Gastroesophageal sphincter (tissue), 4 donors: ENCODE measurements around the gene AHSA1. TPM values are rescaled to one million over a fixed set of nuclear protein-coding genes. Genes with fewer than 3 reads are reported as not detected.
"Not testable (repeated sequence)": the region's sequence is repeated elsewhere in the genome, so short reads cannot be mapped to it uniquely, and the experiment has no call there.

Source experiments
- ATAC-seq: fragments of 150-250 bp; one replicate; pipeline ENCODE4 v1.9.1; 2016; ENCODE audit warnings: mild to moderate bottlenecking, moderate library complexity
- H3K27ac ChIP-seq, 4 donors: fragments of 200-600 bp; sonication (generic) in 3 of 4; 1 replicate in 3 of 4; 2 replicates in 1 of 4; pipeline ENCODE4 v1.5.1; 2016 to 2019
- H3K27me3 ChIP-seq: fragments of 200-600 bp; sonication (generic); one replicate; pipeline ENCODE4 v1.5.1; 2019
- H3K36me3 ChIP-seq, 2 donors: fragments of 200-600 bp; sonication (generic); one replicate each; pipeline ENCODE4 v1.5.1; 2019; ENCODE audit warnings: control low read depth in 1 of 2
- H3K4me1 ChIP-seq, 3 donors: fragments of 200-600 bp; sonication (generic); 1 replicate in 2 of 3; 2 replicates in 1 of 3; pipeline ENCODE4 v1.5.1; 2016 to 2019; ENCODE audit warnings: control low read depth in 2 of 3
- H3K4me3 ChIP-seq, 2 donors: fragments of 200-600 bp; sonication (generic); one replicate each; pipeline ENCODE4 v1.5.1; 2019; ENCODE audit warnings: mild to moderate bottlenecking in 1 of 2, moderate library complexity in 1 of 2
- H3K9me3 ChIP-seq, 3 donors: fragments of 200-600 bp; sonication (generic); one replicate each; pipeline ENCODE4 v1.5.1; 2017 to 2019; ENCODE audit warnings: control low read depth in 2 of 3
- CTCF ChIP-seq, 4 experiments: fragments of 200-600 bp in 2 of 4; fragments of 450-650 bp in 2 of 4; sonication (generic) in 1 of 4; IDR thresholded peaks; one replicate each; pipeline ENCODE4 v1.5.1; 2017 to 2019; ENCODE audit warnings: antibody characterized with exemption in 4 of 4, mild to moderate bottlenecking in 2 of 4, moderate library complexity in 2 of 4
- EP300 ChIP-seq: sonication (generic); formaldehyde crosslinking; IDR thresholded peaks from one replicate; pipeline ENCODE4 v1.6.1; 2017; ENCODE audit warnings: antibody characterized with exemption, mild to moderate bottlenecking
- POLR2A ChIP-seq, 2 donors: fragments of 450-650 bp; IDR thresholded peaks; one replicate each; pipeline ENCODE4 v1.6.1; 2017; ENCODE audit warnings: antibody characterized with exemption in 2 of 2, mild to moderate bottlenecking in 2 of 2, moderate library complexity in 1 of 2
- POLR2AphosphoS5 ChIP-seq: sonication (generic); formaldehyde crosslinking; IDR thresholded peaks from one replicate; pipeline ENCODE4 v1.6.1; 2017; ENCODE audit warnings: antibody characterized with exemption
- WGBS, 2 donors: methylation state at CpG; one replicate each; pipeline ENCODE4 v1.1.5; 2018; ENCODE audit warnings: low coverage in 1 of 2; 5-methylcytosine and 5-hydroxymethylcytosine counted together
- total RNA-seq, 4 donors: library from RNA; depleted of rRNA; stranded (reverse); fragments of >200 nt; gene quantifications; one replicate each; pipeline ENCODE4 v1.1.0, GENCODE V29; 2016

Gene AHSA1
- 100 to 1,000 TPM; 115 to 166 (median 129) TPM for total RNA-seq

- Histone ChIP-seq H3K4me3 (peak within 1 kb of the TSS; percentile 53 to 74), H3K36me3 (peaks cover 4 to 42% of the 10 kb centered on the region in 2 donors), H3K27ac (peak within 1 kb of the TSS; percentile 34 to 95 (median 92)), H3K27me3 (no peaks in the 10 kb centered on the region), H3K9me3 (no peaks in the 10 kb centered on the region), H3K4me1 (peaks cover 0 to 57% (median 8%) of the 10 kb centered on the region in 3 donors)
- peak in 1 of 4 experiments; percentile 5 for TF ChIP-seq CTCF (IDR thresholded peaks at IDR 0.05)
- peak; percentile 73 for TF ChIP-seq POLR2AphosphoS5
- TF ChIP-seq POLR2A (IDR thresholded peaks at IDR 0.05), result peak; percentile 60 to 61
- no peak for TF ChIP-seq EP300
- WGBS, 2 donors, result 0% methylated on average over 19 to 24 of the region's 50 CpGs
- ATAC-seq, result peak; percentile 99
These were observed at the start of gene AHSA1, which contains the start of gene VIPAS39 for GRCh38 chr14:77457522-77458248. Gene AHSA1 (plus strand): TSS chr14:77458093. CDS start chr14:77458190, 97 bp downstream. Gene VIPAS39 (minus strand): TSS chr14:77457601. CDS start chr14:77454102, 3,499 bp downstream.

DNA sequence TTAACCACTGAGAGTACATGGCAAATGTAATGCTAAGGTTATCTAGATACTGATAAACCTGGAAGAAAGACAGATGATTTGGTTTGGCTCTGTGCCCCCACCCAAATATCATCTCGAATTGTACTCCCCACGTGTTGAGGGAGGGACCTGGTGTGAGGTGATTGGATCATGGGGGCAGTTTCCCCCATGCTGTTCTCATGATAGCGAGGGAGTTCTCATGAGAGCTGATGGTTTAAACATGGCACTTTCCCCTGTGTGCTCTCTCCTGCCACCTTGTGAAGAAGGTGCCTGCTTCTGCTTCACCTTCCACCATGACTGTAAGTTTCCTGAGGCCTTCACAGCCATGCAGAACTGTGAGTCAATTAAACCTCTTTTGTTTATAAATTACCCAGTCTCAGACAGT is 48.8 kb upstream of the AHSA1 start:
- TF ChIP-seq CTCF (IDR thresholded peaks at IDR 0.05), result no peak
- no peak for TF ChIP-seq EP300
- no peak for TF ChIP-seq POLR2A (IDR thresholded peaks at IDR 0.05)
- TF ChIP-seq POLR2AphosphoS5, result no peak
- 34 to 80% methylated on average over 1 to 3 of the region's 3 CpGs for WGBS, 2 donors
- no peak for ATAC-seq

GRCh38 chr14:77415403-77416030 is 42.4 kb upstream of the AHSA1 start:
- WGBS, 2 donors, result 81 to 94% methylated on average over 5 to 10 of the region's 10 CpGs

More for the DNA sequence above, 48.8 kb upstream of the AHSA1 start:
- Histone ChIP-seq H3K4me3 (no peak overlapping the region), H3K27me3 (no peaks in the 10 kb centered on the region), H3K4me1 (no peaks in the 10 kb centered on the region), H3K36me3 (no peaks in the 10 kb centered on the region), H3K9me3 (no peaks in the 10 kb centered on the region), H3K27ac (no peak overlapping the region)

GRCh38 chr14:77416098-77416497 is 41.8 kb upstream of the AHSA1 start:
- not testable (repeated sequence) for ATAC-seq, H3K27me3 ChIP-seq, H3K4me3 ChIP-seq, H3K27ac ChIP-seq, H3K4me1 ChIP-seq, H3K36me3 ChIP-seq
- H3K9me3 ChIP-seq, result peaks cover 0 to 32% (median 0%) of the 10 kb centered on the region in 3 donors
- WGBS, 2 donors, result 100% methylated on average over 1 of the region's 3 CpGs; no CpG with 5 or more reads in 1 of the 2 donors

More at GRCh38 chr14:77415403-77416030, 42.4 kb upstream of the AHSA1 start:
- not testable (repeated sequence) for ATAC-seq, H3K36me3 ChIP-seq, H3K4me1 ChIP-seq, H3K27me3 ChIP-seq, H3K4me3 ChIP-seq, H3K27ac ChIP-seq
- peaks cover 0 to 26% (median 0%) of the 10 kb centered on the region in 3 donors for H3K9me3 ChIP-seq

DNA sequence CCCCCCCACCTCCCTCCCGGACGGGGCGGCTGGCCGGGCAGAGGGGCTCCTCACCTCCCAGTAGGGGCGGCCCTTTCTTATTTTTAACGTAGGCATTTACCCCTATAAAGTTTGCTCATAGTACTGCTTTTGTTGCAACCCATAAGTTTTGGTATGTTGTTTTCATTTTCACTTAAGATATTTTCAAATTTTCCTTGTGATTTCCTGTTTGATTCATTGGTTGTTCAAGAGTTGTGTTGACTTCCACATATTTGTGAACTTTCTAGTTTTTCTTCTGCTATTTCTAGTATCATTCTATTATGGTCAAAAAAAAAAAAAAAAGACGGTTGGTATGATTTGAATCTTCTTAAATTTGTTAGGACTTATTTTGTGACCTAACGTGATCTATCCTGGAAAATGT is 41.1 kb upstream of the AHSA1 start:
- WGBS, 2 donors, result 84 to 90% methylated on average over 2 to 5 of the region's 8 CpGs
- H3K36me3 ChIP-seq, result peaks cover 0 to 12% of the 10 kb centered on the region in 2 donors
- H3K4me1 ChIP-seq, result no peaks in the 10 kb centered on the region
- no peak overlapping the region for H3K27ac ChIP-seq
- ATAC-seq, result no peak
- no peaks in the 10 kb centered on the region for H3K27me3 ChIP-seq
- TF ChIP-seq POLR2AphosphoS5, result no peak
- TF ChIP-seq CTCF (IDR thresholded peaks at IDR 0.05), result no peak
- TF ChIP-seq POLR2A (IDR thresholded peaks at IDR 0.05), result no peak
- TF ChIP-seq EP300, result no peak
- H3K4me3 ChIP-seq, result no peak overlapping the region
- peaks cover 0 to 32% (median 0%) of the 10 kb centered on the region in 3 donors for H3K9me3 ChIP-seq
